Mucosa of descending colon (tissue), 3 donors: ENCODE results near the gene POU6F1. TPM values are rescaled to one million over a fixed set of nuclear protein-coding genes. Genes with fewer than 3 reads are reported as not detected.

Experiments used
- ATAC-seq: fragments of 200-7000 bp; cut with Tn5 transposase; one replicate; pipeline ENCODE4 v1.9.1; 2020; ENCODE audit warnings: mild to moderate bottlenecking, moderate library complexity
- DNase-seq, 3 donors: peaks; one replicate each; pipeline ENCODE4 v3.0.0-alpha.2; 2020
- H3K36me3 ChIP-seq: fragments of 200-600 bp; one replicate; pipeline ENCODE4 v1.8.0; 2021; ENCODE audit warnings: low read depth, mild to moderate bottlenecking
- H3K4me1 ChIP-seq: fragments of 200-600 bp; one replicate; pipeline ENCODE4 v1.8.0; 2021; ENCODE audit warnings: low read depth, mild to moderate bottlenecking
- H3K4me3 ChIP-seq: fragments of 200-600 bp; one replicate; pipeline ENCODE4 v1.8.0; 2021; ENCODE audit warnings: mild to moderate bottlenecking
- H3K9me3 ChIP-seq: fragments of 200-600 bp; one replicate; pipeline ENCODE4 v1.8.0; 2021; ENCODE audit warnings: mild to moderate bottlenecking
- CTCF ChIP-seq: fragments of 200-600 bp; IDR thresholded peaks from one replicate; pipeline ENCODE4 v1.8.0; 2022; ENCODE audit warnings: antibody characterized with exemption, mild to moderate bottlenecking
- intact Hi-C, 2 donors: fragments of 100-400 bp; cut with DNase I in 1 of 2; cut with micrococcal nuclease in 1 of 2; formaldehyde crosslinking; loops; one replicate each; pipeline versions ENCODE4 v1.11.0 to v1.11.1; 2022; cut with DNase I, micrococcal nuclease
- total RNA-seq, 3 donors: library from RNA; stranded (reverse); fragmentation: NEBNext Ultra II Directional in 2 of 3; extraction: Animal tissue kit (Norgen Biotek cat#: 25700) in 2 of 3; gene quantifications; one replicate each; pipeline versions ENCODE4 v1.2.1 to v1.2.4, GENCODE V29; 2021 to 2023
- donor health status: DM: no; HTN: no; CAD: no; lungs with moderate emphysema.
- donor health status: DM: no; HTN: no; CAD: no.
- donor health status: DM: no; HTN: yes; CAD: no.

Gene POU6F1
- total RNA-seq, 3 donors from 2014 or later = 3.9 to 21.4 (median 5.1) TPM

- no peaks in the 10 kb centered on the region for H3K4me1 ChIP-seq
- ATAC-seq = no peak
- H3K9me3 ChIP-seq = no peaks in the 10 kb centered on the region
- intact Hi-C loops = no loop called here
- no peak for DNase-seq
- TF ChIP-seq CTCF = no peak
- H3K36me3 ChIP-seq = no peaks in the 10 kb centered on the region
- H3K4me3 ChIP-seq = no peak overlapping the region
Observed at GRCh38 chr12:51192284-51192671, 25.6 kb downstream of the POU6F1 start.

GRCh38 chr12:51191516-51192283, 26.2 kb downstream of the POU6F1 start:
- intact Hi-C loops = no loop called here
- DNase-seq (no peak), ATAC-seq (no peak)
- TF ChIP-seq CTCF = no peak
- Histone ChIP-seq H3K9me3 (no peaks in the 10 kb centered on the region), H3K4me3 (no peak overlapping the region), H3K4me1 (no peaks in the 10 kb centered on the region), H3K36me3 (no peaks in the 10 kb centered on the region)

- ATAC-seq = no peak
- no peak overlapping the region for H3K4me3 ChIP-seq
- intact Hi-C loops = no loop called here
Observed at GRCh38 chr12:51190820-51191219, 27.0 kb downstream of the POU6F1 start.

GRCh38 chr12:51189790-51190355, 28.0 kb downstream of the POU6F1 start:
- intact Hi-C loops = no loop called here
- H3K9me3 ChIP-seq = no peaks in the 10 kb centered on the region
- H3K36me3 ChIP-seq = no peaks in the 10 kb centered on the region
- TF ChIP-seq CTCF = no peak
- no peak for DNase-seq
- H3K4me1 ChIP-seq = no peaks in the 10 kb centered on the region
- no peak overlapping the region for H3K4me3 ChIP-seq
- no peak for ATAC-seq

More at GRCh38 chr12:51190820-51191219, 27.0 kb downstream of the POU6F1 start:
- H3K36me3 ChIP-seq = no peaks in the 10 kb centered on the region
- no peaks in the 10 kb centered on the region for H3K4me1 ChIP-seq
- DNase-seq = no peak
- no peak for TF ChIP-seq CTCF
- H3K9me3 ChIP-seq = no peaks in the 10 kb centered on the region

- intact Hi-C loops = no loop called here
- ATAC-seq = peak; percentile 23
- no peaks in the 10 kb centered on the region for H3K9me3 ChIP-seq
- no peaks in the 10 kb centered on the region for H3K4me1 ChIP-seq
- no peak overlapping the region for H3K4me3 ChIP-seq
- no peaks in the 10 kb centered on the region for H3K36me3 ChIP-seq
- DNase-seq = no peak
- TF ChIP-seq CTCF = no peak
Observed at GRCh38 chr12:51188359-51189051, 29.4 kb downstream of the POU6F1 start.
